Gastroesophageal sphincter (tissue), 4 donors: ENCODE measurements around the gene TRAPPC3. TPM values are rescaled to one million over a fixed set of nuclear protein-coding genes. Genes with fewer than 3 reads are reported as not detected.

Experiments used
- ATAC-seq: fragments of 150-250 bp; one replicate; pipeline ENCODE4 v1.9.1; 2016; ENCODE audit warnings: mild to moderate bottlenecking, moderate library complexity
- H3K27ac ChIP-seq, 4 donors: fragments of 200-600 bp; sonication (generic) in 3 of 4; 1 replicate in 3 of 4; 2 replicates in 1 of 4; pipeline ENCODE4 v1.5.1; 2016 to 2019
- H3K27me3 ChIP-seq: fragments of 200-600 bp; sonication (generic); one replicate; pipeline ENCODE4 v1.5.1; 2019
- H3K36me3 ChIP-seq, 2 donors: fragments of 200-600 bp; sonication (generic); one replicate each; pipeline ENCODE4 v1.5.1; 2019; ENCODE audit warnings: control low read depth in 1 of 2
- H3K4me1 ChIP-seq, 3 donors: fragments of 200-600 bp; sonication (generic); 1 replicate in 2 of 3; 2 replicates in 1 of 3; pipeline ENCODE4 v1.5.1; 2016 to 2019; ENCODE audit warnings: control low read depth in 2 of 3
- H3K4me3 ChIP-seq, 2 donors: fragments of 200-600 bp; sonication (generic); one replicate each; pipeline ENCODE4 v1.5.1; 2019; ENCODE audit warnings: mild to moderate bottlenecking in 1 of 2, moderate library complexity in 1 of 2
- H3K9me3 ChIP-seq, 3 donors: fragments of 200-600 bp; sonication (generic); one replicate each; pipeline ENCODE4 v1.5.1; 2017 to 2019; ENCODE audit warnings: control low read depth in 2 of 3
- EP300 ChIP-seq: sonication (generic); formaldehyde crosslinking; IDR thresholded peaks from one replicate; pipeline ENCODE4 v1.6.1; 2017; ENCODE audit warnings: antibody characterized with exemption, mild to moderate bottlenecking
- POLR2A ChIP-seq, 2 donors: fragments of 450-650 bp; IDR thresholded peaks; one replicate each; pipeline ENCODE4 v1.6.1; 2017; ENCODE audit warnings: antibody characterized with exemption in 2 of 2, mild to moderate bottlenecking in 2 of 2, moderate library complexity in 1 of 2
- POLR2AphosphoS5 ChIP-seq: sonication (generic); formaldehyde crosslinking; IDR thresholded peaks from one replicate; pipeline ENCODE4 v1.6.1; 2017; ENCODE audit warnings: antibody characterized with exemption
- WGBS, 2 donors: methylation state at CpG; one replicate each; pipeline ENCODE4 v1.1.5; 2018; ENCODE audit warnings: low coverage in 1 of 2; 5-methylcytosine and 5-hydroxymethylcytosine counted together
- total RNA-seq, 4 donors: library from RNA; depleted of rRNA; stranded (reverse); fragments of >200 nt; gene quantifications; one replicate each; pipeline ENCODE4 v1.1.0, GENCODE V29; 2016
- TF ChIP-seq, protein P1 (sequence below), 4 experiments: fragments of 200-600 bp in 2 of 4; fragments of 450-650 bp in 2 of 4; sonication (generic) in 1 of 4; IDR thresholded peaks; one replicate each; pipeline ENCODE4 v1.5.1; 2017 to 2019; ENCODE audit warnings: antibody characterized with exemption in 4 of 4, mild to moderate bottlenecking in 2 of 4, moderate library complexity in 2 of 4

TRAPPC3 gene
- total RNA-seq, 4 donors from 2014 or later = 102 to 166 (median 129) TPM

DNA sequence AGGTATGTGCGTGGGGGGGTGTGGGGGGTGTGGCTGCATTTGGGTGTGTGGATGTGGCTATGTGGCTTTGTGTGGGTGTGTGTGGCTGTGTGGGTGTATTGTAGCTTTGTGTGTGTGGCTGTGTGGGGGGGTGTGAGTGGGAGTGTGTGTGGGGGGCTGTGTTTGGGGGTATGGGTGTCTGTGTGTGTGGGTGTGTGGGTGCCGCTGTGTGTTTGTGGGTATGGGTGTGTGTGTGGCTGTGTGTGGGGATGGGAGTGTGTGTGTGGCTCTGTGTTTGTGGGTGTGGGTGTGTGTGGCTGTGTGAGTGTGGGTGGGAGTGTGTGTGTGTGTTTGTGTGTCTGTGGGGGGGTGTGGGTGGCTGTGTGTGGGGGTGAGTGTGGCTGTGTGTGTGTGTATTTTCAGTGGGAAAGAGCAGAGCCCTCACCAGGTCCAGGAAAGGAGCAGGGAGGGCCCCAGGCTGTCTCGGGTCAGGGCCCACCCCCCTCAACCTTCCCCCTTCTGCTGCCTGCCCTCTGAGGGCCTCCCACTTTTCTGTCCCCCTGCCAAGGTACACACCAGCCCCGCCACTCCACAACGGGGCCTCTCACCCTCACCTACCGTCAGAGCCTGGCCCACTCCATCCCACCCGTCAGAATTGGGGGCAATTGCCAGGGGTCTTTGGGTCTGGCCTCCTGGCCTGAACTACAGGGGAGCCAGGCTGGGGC is 22.3 kb downstream of the TRAPPC3 start:
- Histone ChIP-seq H3K4me3 (no peak overlapping the region), H3K4me1 (peaks cover 0 to 34% (median 14%) of the 10 kb centered on the region in 3 donors), H3K27me3 (no peaks in the 10 kb centered on the region), H3K9me3 (no peaks in the 10 kb centered on the region), H3K36me3 (no peaks in the 10 kb centered on the region), H3K27ac (no peak overlapping the region)
- no peak for ATAC-seq
- WGBS, 2 donors = 78 to 83% methylated on average over 1 to 2 of the region's 7 CpGs
- TF ChIP-seq, protein P1, sequence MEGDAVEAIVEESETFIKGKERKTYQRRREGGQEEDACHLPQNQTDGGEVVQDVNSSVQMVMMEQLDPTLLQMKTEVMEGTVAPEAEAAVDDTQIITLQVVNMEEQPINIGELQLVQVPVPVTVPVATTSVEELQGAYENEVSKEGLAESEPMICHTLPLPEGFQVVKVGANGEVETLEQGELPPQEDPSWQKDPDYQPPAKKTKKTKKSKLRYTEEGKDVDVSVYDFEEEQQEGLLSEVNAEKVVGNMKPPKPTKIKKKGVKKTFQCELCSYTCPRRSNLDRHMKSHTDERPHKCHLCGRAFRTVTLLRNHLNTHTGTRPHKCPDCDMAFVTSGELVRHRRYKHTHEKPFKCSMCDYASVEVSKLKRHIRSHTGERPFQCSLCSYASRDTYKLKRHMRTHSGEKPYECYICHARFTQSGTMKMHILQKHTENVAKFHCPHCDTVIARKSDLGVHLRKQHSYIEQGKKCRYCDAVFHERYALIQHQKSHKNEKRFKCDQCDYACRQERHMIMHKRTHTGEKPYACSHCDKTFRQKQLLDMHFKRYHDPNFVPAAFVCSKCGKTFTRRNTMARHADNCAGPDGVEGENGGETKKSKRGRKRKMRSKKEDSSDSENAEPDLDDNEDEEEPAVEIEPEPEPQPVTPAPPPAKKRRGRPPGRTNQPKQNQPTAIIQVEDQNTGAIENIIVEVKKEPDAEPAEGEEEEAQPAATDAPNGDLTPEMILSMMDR (IDR thresholded peaks at IDR 0.05) = no peak
- TF ChIP-seq EP300 = no peak
- TF ChIP-seq POLR2A (IDR thresholded peaks at IDR 0.05) = no peak
- no peak for TF ChIP-seq POLR2AphosphoS5

DNA sequence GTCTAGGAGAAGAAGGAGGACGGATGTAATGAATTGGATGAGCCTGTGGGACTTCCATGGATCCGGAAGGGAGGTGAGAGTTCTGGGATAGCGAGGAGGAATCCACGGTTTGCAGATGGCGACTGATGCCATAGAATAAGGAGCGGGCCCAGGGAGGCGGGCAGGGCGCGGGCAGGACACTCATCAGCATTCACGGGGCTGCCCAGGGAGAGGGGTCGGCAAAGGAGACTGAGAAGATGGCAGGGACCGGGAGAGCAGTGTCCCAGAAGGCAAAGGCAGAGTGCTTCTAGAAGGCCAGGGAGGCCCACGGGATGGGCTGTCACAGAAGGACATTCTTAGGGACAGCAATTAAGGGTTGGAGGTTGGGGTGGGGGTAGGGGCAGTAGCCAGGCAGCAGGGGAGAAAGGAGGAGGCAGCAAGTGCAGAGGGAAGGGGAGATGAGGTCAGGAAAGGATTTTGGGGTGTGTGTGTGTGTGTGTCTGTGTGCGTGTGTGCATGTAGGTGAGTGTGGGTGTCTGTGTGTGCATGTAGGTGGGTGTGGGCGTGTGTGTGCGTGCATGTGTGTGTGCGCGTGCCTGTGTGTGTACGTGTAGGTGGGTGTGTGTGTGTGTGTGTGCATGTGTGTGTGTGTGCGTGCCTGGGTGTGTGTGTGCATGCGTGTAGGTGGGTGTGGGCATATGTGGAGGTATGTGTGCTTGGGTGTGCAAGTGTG is 23.1 kb downstream of the TRAPPC3 start:
- no peaks in the 10 kb centered on the region for H3K9me3 ChIP-seq
- no peaks in the 10 kb centered on the region for H3K36me3 ChIP-seq
- H3K4me3 ChIP-seq = peak overlapping the region in 1 of 2 donors; percentile 60
- WGBS, 2 donors = 68 to 78% methylated on average over 11 to 19 of the region's 21 CpGs
- TF ChIP-seq POLR2A (IDR thresholded peaks at IDR 0.05) = no peak
- TF ChIP-seq, protein P1 (IDR thresholded peaks at IDR 0.05) = no peak
- no peak for TF ChIP-seq POLR2AphosphoS5
- no peak for TF ChIP-seq EP300
- H3K27me3 ChIP-seq = no peaks in the 10 kb centered on the region
- no peak for ATAC-seq
- peaks cover 0 to 34% (median 14%) of the 10 kb centered on the region in 3 donors for H3K4me1 ChIP-seq
- H3K27ac ChIP-seq = no peak overlapping the region

DNA sequence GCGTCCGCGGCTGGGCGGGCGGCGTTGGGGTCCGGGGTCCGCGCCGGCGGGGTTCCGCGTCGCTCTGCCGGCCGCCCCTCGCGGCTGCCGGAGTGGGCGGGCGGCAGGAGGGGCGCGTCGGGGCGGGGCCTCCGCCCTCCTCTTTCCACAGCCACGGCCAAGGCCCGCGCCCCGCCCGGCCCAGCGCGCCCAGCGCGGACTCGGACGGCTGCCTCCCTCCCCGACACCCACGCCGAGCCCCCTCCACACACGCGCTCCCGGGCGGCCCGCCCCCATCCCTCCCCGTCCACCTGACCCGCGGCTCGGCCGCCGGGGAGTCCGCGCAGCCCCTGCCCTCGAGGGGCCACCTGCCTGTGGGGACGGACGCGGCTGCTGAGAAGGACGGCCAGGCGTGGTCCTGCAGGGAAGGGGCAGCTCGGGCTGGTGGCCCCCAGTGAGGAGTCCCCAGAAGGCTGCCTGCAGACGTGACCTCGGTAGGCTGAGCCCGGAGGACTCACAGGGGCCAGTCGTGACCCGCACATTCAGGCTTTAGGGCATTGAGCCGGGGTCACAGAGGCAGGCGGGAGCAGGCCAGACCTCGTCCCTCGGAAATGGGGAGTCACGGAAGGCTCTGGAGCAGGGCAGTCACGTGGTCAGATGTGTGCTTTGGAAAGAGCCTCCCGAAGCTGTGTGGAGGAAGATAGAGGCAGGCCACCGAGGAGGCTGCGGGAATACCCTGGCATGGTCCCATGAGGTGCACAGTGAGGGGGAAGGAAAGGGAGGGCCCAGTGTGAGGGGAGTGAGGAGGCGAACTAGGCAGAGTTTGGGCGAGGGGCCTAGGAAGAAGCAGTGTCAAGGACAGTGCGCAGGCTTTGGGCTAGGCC is 23.9 kb downstream of the TRAPPC3 start, which contains the start of gene COL8A2:
Gene COL8A2, minus strand, starts transcription at position 94 of the 863 bp plus-strand sequence. CDS start 24,980 bp downstream, outside the sequence.
- Histone ChIP-seq H3K4me1 (peaks cover 0 to 34% (median 14%) of the 10 kb centered on the region in 3 donors), H3K27ac (peak within 1 kb of the TSS; percentile 34 to 85 (median 84)), H3K27me3 (no peaks in the 10 kb centered on the region), H3K4me3 (peak within 1 kb of the TSS; percentile 34 to 60), H3K9me3 (no peaks in the 10 kb centered on the region), H3K36me3 (no peaks in the 10 kb centered on the region)
- 30 to 33% methylated on average over 3 to 7 of the region's 77 CpGs for WGBS, 2 donors
- TF ChIP-seq, protein P1 (IDR thresholded peaks at IDR 0.05) = no peak
- no peak for TF ChIP-seq POLR2AphosphoS5
- peak in 1 of 2 donors; percentile 53 for TF ChIP-seq POLR2A (IDR thresholded peaks at IDR 0.05)
- ATAC-seq = peak; percentile 88

DNA sequence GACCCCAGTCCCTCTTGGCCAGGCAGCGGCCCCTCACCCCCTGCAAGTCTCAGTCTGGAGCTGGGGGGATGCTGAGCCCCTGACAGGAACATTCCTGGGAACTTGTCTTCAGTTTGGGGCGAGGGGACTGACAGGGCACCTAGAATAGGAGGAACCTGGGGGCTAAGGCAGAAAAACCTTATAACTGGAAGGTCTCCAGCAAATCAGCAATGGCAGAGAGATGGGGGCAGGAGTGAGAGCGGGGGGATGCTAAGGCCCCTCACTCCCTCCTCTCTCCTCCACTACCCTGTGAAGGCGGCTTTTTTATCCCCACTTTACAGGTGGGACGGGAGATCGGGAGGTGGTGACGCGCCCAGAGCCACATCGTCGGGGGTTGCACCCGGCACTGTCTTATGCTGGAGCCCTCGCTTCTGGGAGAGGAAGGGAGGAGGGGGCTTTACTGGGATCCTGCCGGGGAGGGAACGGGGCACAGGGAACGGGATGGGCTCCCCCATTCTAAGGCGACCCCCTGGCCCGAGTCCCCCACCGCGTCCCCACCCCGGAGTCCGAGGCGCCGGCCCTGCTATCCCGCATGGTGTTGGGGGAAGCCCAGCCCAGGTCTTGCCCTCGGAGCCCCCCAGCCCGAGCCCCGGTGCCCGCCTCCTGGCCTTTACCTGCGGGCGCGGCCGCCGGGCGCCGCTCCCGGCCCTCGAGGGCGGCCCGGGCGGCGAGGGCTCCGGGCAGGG is 24.7 kb downstream of the TRAPPC3 start:
- H3K9me3 ChIP-seq = no peaks in the 10 kb centered on the region
- peak overlapping the region; percentile 34 to 85 (median 84) for H3K27ac ChIP-seq
- H3K4me1 ChIP-seq = peaks cover 0 to 42% (median 21%) of the 10 kb centered on the region in 3 donors
- TF ChIP-seq, protein P1 (IDR thresholded peaks at IDR 0.05) = no peak
- TF ChIP-seq POLR2AphosphoS5 (no peak), POLR2A (IDR thresholded peaks at IDR 0.05) (no peak), EP300 (no peak)
- no peaks in the 10 kb centered on the region for H3K27me3 ChIP-seq
- no peaks in the 10 kb centered on the region for H3K36me3 ChIP-seq
- peak overlapping the region; percentile 34 to 60 for H3K4me3 ChIP-seq
- no peak for ATAC-seq
- 76 to 80% methylated on average over 1 to 4 of the region's 42 CpGs for WGBS, 2 donors
